GM19468 (cell line): ENCODE results near the gene KCNJ15.
A peak's percentile ranks its signal among the peaks of the same experiment; 100 is the strongest.

ENCODE experiments used
- ATAC-seq: cut with Tn5 transposase; IDR thresholded peaks from one replicate; pipeline ENCODE4 v1.9.1; 2021; ENCODE audit warnings: mild to moderate bottlenecking, moderate library complexity, moderate number of reproducible peaks; ENCODE audit not compliant: unreplicated experiment; ENCODE audit errors: extremely low read depth

Gene KCNJ15

GRCh38 chr21:38266732-38267131 lies 9.9 kb downstream of the KCNJ15 start:
- no peak for ATAC-seq

- no peak for ATAC-seq
These were observed 10.5 kb downstream of the KCNJ15 start for GRCh38 chr21:38267136-38267755.

- ATAC-seq = no peak
These were observed 11.4 kb downstream of the KCNJ15 start for GRCh38 chr21:38267991-38268863.

- ATAC-seq = no peak
These were observed 12.2 kb downstream of the KCNJ15 start for GRCh38 chr21:38268864-38269575.

- ATAC-seq = peak; percentile 42
These were observed 12.8 kb downstream of the KCNJ15 start for GRCh38 chr21:38269576-38269936.

GRCh38 chr21:38272215-38272614 lies 15.4 kb downstream of the KCNJ15 start:
- no peak for ATAC-seq

GRCh38 chr21:38273745-38274542 lies 17.2 kb downstream of the KCNJ15 start:
- ATAC-seq = no peak

- ATAC-seq = no peak
These were observed 20.8 kb downstream of the KCNJ15 start for GRCh38 chr21:38277501-38278131.

- no peak for ATAC-seq
These were observed 23.7 kb downstream of the KCNJ15 start for GRCh38 chr21:38280454-38280853.

GRCh38 chr21:38280867-38281266 lies 24.1 kb downstream of the KCNJ15 start:
- ATAC-seq = no peak

GRCh38 chr21:38282921-38283320 lies 26.1 kb downstream of the KCNJ15 start:
- ATAC-seq = no peak

- no peak for ATAC-seq
These were observed 27.4 kb downstream of the KCNJ15 start for GRCh38 chr21:38284216-38284615.

- ATAC-seq = no peak
These were observed 30.1 kb downstream of the KCNJ15 start for GRCh38 chr21:38286739-38287471.

GRCh38 chr21:38287476-38287875 lies 30.7 kb downstream of the KCNJ15 start:
- ATAC-seq = no peak

GRCh38 chr21:38289705-38290485 lies 33.1 kb downstream of the KCNJ15 start:
- no peak for ATAC-seq

- no peak for ATAC-seq
These were observed 34.0 kb downstream of the KCNJ15 start for GRCh38 chr21:38290809-38291208.

- no peak for ATAC-seq
These were observed 35.1 kb downstream of the KCNJ15 start for GRCh38 chr21:38291874-38292273.

- no peak for ATAC-seq
These were observed 36.3 kb downstream of the KCNJ15 start for GRCh38 chr21:38293113-38293512.
